Neural cell (in vitro differentiated cells): ENCODE measurements around the gene SLC28A3. TPM values are rescaled to one million over a fixed set of nuclear protein-coding genes. Genes with fewer than 3 reads are reported as not detected.
"Not testable (repeated sequence)": the region's sequence is repeated elsewhere in the genome, so short reads cannot be mapped to it uniquely, and the experiment has no call there.

ENCODE experiments used
- H2AFZ ChIP-seq: fragments of 200-600, 300-800 bp; sonication (generic), shearing (Covaris generic); 2 replicates; pipeline ENCODE4 v1.6.0; 2014; ENCODE audit warnings: low read depth, mild to moderate bottlenecking, antibody characterized with exemption, low read length, moderate library complexity
- H3F3A ChIP-seq: fragments of 200-600 bp; shearing (Covaris generic); 2 replicates; pipeline ENCODE4 v1.6.1; 2016; ENCODE audit warnings: mild to moderate bottlenecking, moderate library complexity, mixed read lengths, antibody characterized with exemption, low read length; ENCODE audit not compliant: insufficient read depth, poor library complexity, severe bottlenecking
- H3K27ac ChIP-seq: fragments of 200-600, 300-800 bp; sonication (generic), shearing (Covaris generic); 2 replicates; pipeline ENCODE4 v1.5.1; 2014; ENCODE audit warnings: mild to moderate bottlenecking, low read length, moderate library complexity
- H3K27me3 ChIP-seq: fragments of 300-800, 200-600 bp; sonication (generic), shearing (Covaris generic); 2 replicates; pipeline ENCODE4 v1.6.0; 2014; ENCODE audit warnings: mild to moderate bottlenecking, low read depth, low read length, moderate library complexity; ENCODE audit not compliant: insufficient read depth
- H3K36me3 ChIP-seq: fragments of 300-800, 200-600 bp; sonication (generic), shearing (Covaris generic); 2 replicates; pipeline ENCODE4 v1.5.1; 2014; ENCODE audit warnings: mild to moderate bottlenecking, antibody characterized with exemption, low read length, moderate library complexity; ENCODE audit not compliant: insufficient read depth
- H3K4me2 ChIP-seq: fragments of 300-800, 200-600 bp; sonication (generic), shearing (Covaris generic); 2 replicates; pipeline ENCODE4 v1.6.0; 2014; ENCODE audit warnings: mild to moderate bottlenecking, low read length
- H3K4me3 ChIP-seq: fragments of 300-800, 200-600 bp; sonication (generic), shearing (Covaris generic); 2 replicates; pipeline ENCODE4 v1.5.1; 2014; ENCODE audit warnings: mild to moderate bottlenecking, low read length, moderate library complexity
- H3K79me2 ChIP-seq: fragments of 200-600 bp; shearing (Covaris generic); replicated peaks from 2 replicates; pipeline ENCODE4 v1.6.0; 2014; ENCODE audit warnings: mild to moderate bottlenecking, low read length, moderate library complexity; ENCODE audit not compliant: insufficient read depth
- H3K9ac ChIP-seq: fragments of 300-800, 200-600 bp; sonication (generic), shearing (Covaris generic); 2 replicates; pipeline ENCODE4 v1.6.1; 2016; ENCODE audit warnings: mild to moderate bottlenecking, low read length, mixed read lengths
- H3K9me2 ChIP-seq: fragments of 200-600 bp; shearing (Covaris generic); 2 replicates; pipeline ENCODE4 v1.6.1; 2016; ENCODE audit warnings: mild to moderate bottlenecking, low read length, mixed read lengths; ENCODE audit not compliant: insufficient read depth
- H3K9me3 ChIP-seq: fragments of 200-600, 300-800 bp; sonication (generic), shearing (Covaris generic); 2 replicates; pipeline ENCODE4 v1.6.1; 2016; ENCODE audit warnings: mild to moderate bottlenecking, mixed run types, low read length, moderate library complexity, mixed read lengths
- H4K20me1 ChIP-seq: fragments of 200-600 bp; shearing (Covaris generic); 2 replicates; pipeline ENCODE4 v1.6.1; 2016; ENCODE audit warnings: mild to moderate bottlenecking, mixed run types; ENCODE audit not compliant: insufficient read depth
- CTCF ChIP-seq: fragments of 450-650 bp; IDR thresholded peaks from 2 replicates; pipeline ENCODE4 v1.5.1; 2014; ENCODE audit warnings: antibody characterized with exemption, mild to moderate bottlenecking, moderate library complexity; ENCODE audit not compliant: poor library complexity, severe bottlenecking
- EP300 ChIP-seq: fragments of 450-650 bp; conservative IDR thresholded peaks from 2 replicates; pipeline ENCODE4 v1.6.1; 2014; ENCODE audit warnings: antibody characterized with exemption, mild to moderate bottlenecking, moderate library complexity; ENCODE audit not compliant: poor library complexity, severe bottlenecking
- EZH2 ChIP-seq: fragments of 200-600, 300-800 bp; shearing (Covaris generic), sonication (generic); IDR thresholded peaks from 2 replicates; pipeline ENCODE4 v1.6.1; 2014; ENCODE audit warnings: antibody characterized with exemption, low read length, borderline replicate concordance, mild to moderate bottlenecking; ENCODE audit not compliant: insufficient read depth, poor library complexity, severe bottlenecking
- MXI1 ChIP-seq: fragments of 450-650 bp; conservative IDR thresholded peaks from 2 replicates; pipeline ENCODE4 v1.6.1; 2014; ENCODE audit warnings: antibody characterized with exemption, mild to moderate bottlenecking; ENCODE audit not compliant: poor library complexity, severe bottlenecking
- POLR2AphosphoS5 ChIP-seq: IDR thresholded peaks from 2 replicates; pipeline ENCODE4 v1.6.1; 2012
- RAD21 ChIP-seq: fragments of 450-650 bp; conservative IDR thresholded peaks from 2 replicates; pipeline ENCODE4 v1.6.1; 2014; ENCODE audit warnings: antibody characterized with exemption, mild to moderate bottlenecking, moderate library complexity
- REST ChIP-seq: IDR thresholded peaks from 2 replicates; pipeline ENCODE4 v1.6.1; 2012; ENCODE audit warnings: borderline replicate concordance
- SMC3 ChIP-seq: fragments of 450-650 bp; conservative IDR thresholded peaks from 2 replicates; pipeline ENCODE4 v1.6.1; 2014; ENCODE audit warnings: antibody characterized with exemption, mild to moderate bottlenecking, moderate library complexity; ENCODE audit not compliant: poor library complexity
- TAF1 ChIP-seq: IDR thresholded peaks from 2 replicates; pipeline ENCODE4 v1.6.1; 2012; ENCODE audit warnings: low read depth
- polyA plus RNA-seq: library from polyadenylated mRNA; depleted of rRNA; stranded (reverse); fragments of >200 nt; gene quantifications from 2 replicates; pipeline ENCODE4 v1.2.3, GENCODE V29; 2014

SLC28A3 gene
- polyA plus RNA-seq, 1 donor from 2014 or later, result not detected

GRCh38 chr9:84366683-84367082, 26.1 kb upstream of the SLC28A3 start:
- Histone ChIP-seq H3K9ac (no peak overlapping the region), H3K27me3 (no peaks in the 10 kb centered on the region)

GRCh38 chr9:84364894-84365490, 24.4 kb upstream of the SLC28A3 start:
- H3K9me3 ChIP-seq, H3K27me3 ChIP-seq, H3K9me2 ChIP-seq, H3K27ac ChIP-seq, H3K79me2 ChIP-seq, H3K4me3 ChIP-seq, H2AFZ ChIP-seq, H3K4me2 ChIP-seq, H3K36me3 ChIP-seq, H3F3A ChIP-seq, H4K20me1 ChIP-seq, H3K9ac ChIP-seq: not testable (repeated sequence)

More at GRCh38 chr9:84366683-84367082, 26.1 kb upstream of the SLC28A3 start:
- Histone ChIP-seq H3K4me3 (no peak overlapping the region), H3K27ac (no peak overlapping the region), H3K4me2 (no peak overlapping the region), H3K9me3 (no peaks in the 10 kb centered on the region), H3K79me2 (no peaks in the 10 kb centered on the region), H4K20me1 (no peaks in the 10 kb centered on the region), H2AFZ (no peak overlapping the region), H3K9me2 (no peaks in the 10 kb centered on the region), H3K36me3 (no peaks in the 10 kb centered on the region), H3F3A (no peaks in the 10 kb centered on the region)
- TF ChIP-seq EP300, result no peak
- TF ChIP-seq RAD21, result no peak
- no peak for TF ChIP-seq POLR2AphosphoS5
- no peak for TF ChIP-seq REST
- TF ChIP-seq CTCF, result no peak
- TF ChIP-seq SMC3, result no peak
- TF ChIP-seq TAF1, result no peak
- TF ChIP-seq EZH2, result no peak
- TF ChIP-seq MXI1, result no peak

- H4K20me1 ChIP-seq, result no peaks in the 10 kb centered on the region
- no peak overlapping the region for H2AFZ ChIP-seq
- TF ChIP-seq SMC3 (no peak), CTCF (no peak), MXI1 (no peak), TAF1 (no peak), REST (no peak)
- H3K9me2 ChIP-seq, result no peaks in the 10 kb centered on the region
- no peaks in the 10 kb centered on the region for H3K27me3 ChIP-seq
- no peak overlapping the region for H3K4me2 ChIP-seq
- no peak overlapping the region for H3K9ac ChIP-seq
- H3K9me3 ChIP-seq, result no peaks in the 10 kb centered on the region
- H3K4me3 ChIP-seq, result no peak overlapping the region
- no peaks in the 10 kb centered on the region for H3K36me3 ChIP-seq
- H3K27ac ChIP-seq, result no peak overlapping the region
- H3F3A ChIP-seq, result no peaks in the 10 kb centered on the region
- no peaks in the 10 kb centered on the region for H3K79me2 ChIP-seq
Measured at GRCh38 chr9:84361645-84362044, 21.1 kb upstream of the SLC28A3 start.
